Stimulated activated CD4-positive, alpha-beta T cell treated with anti-CD3 and anti-CD28 coated beads, TNF-alpha, amount 100 ng/mL, for 4 hours (primary cell): ENCODE results near the gene INPP5F.
"Not testable (repeated sequence)": the region's sequence is repeated elsewhere in the genome, so short reads cannot be mapped to it uniquely, and the experiment has no call there.

Experiments used
- DNase-seq, 3 experiments: peaks; one replicate each; pipeline ENCODE4 v3.0.0-alpha.2; 2020; ENCODE audit warnings: low read depth in 3 of 3

The INPP5F gene

GRCh38 chr10:119776536-119776935 is 50.7 kb downstream of the INPP5F start:
- no peak for DNase-seq

GRCh38 chr10:119777686-119778085 is 51.8 kb downstream of the INPP5F start:
- DNase-seq, result no peak

- no peak for DNase-seq
These were observed 53.1 kb downstream of the INPP5F start for GRCh38 chr10:119778776-119779445.

DNA sequence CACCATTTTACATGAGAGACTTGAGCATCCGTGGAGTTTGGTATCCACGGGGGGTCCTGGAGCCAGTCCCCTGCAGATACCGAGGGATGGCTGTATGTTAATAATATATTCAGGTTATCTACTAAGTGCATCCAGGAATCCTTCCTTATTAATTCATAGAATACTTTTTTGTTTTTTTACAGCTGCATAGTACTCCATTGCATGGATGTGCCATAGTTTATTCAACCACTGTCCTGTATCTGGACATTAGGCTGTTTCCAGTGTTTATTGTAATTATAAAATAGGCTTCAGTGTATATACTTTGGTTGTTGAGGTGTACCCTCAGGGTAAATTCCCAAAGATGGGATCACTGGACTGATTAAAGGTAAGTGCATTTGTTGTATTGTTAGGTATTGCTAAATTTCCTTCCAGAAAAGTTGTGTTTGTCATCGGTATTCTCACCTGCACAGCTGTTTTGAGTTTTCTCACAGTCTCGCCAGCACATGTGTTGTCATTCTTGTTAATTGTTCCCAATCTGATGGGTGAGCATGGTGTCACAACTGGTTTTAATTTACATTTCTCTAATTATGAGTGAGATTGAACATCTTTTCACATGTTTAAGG is 55.1 kb downstream of the INPP5F start:
- no peak for DNase-seq

GRCh38 chr10:119781498-119781897 is 55.6 kb downstream of the INPP5F start:
- DNase-seq, result no peak

GRCh38 chr10:119782981-119783664 is 57.3 kb downstream of the INPP5F start:
- no peak for DNase-seq

GRCh38 chr10:119783665-119784027 is 57.8 kb downstream of the INPP5F start:
- DNase-seq, result no peak

DNA sequence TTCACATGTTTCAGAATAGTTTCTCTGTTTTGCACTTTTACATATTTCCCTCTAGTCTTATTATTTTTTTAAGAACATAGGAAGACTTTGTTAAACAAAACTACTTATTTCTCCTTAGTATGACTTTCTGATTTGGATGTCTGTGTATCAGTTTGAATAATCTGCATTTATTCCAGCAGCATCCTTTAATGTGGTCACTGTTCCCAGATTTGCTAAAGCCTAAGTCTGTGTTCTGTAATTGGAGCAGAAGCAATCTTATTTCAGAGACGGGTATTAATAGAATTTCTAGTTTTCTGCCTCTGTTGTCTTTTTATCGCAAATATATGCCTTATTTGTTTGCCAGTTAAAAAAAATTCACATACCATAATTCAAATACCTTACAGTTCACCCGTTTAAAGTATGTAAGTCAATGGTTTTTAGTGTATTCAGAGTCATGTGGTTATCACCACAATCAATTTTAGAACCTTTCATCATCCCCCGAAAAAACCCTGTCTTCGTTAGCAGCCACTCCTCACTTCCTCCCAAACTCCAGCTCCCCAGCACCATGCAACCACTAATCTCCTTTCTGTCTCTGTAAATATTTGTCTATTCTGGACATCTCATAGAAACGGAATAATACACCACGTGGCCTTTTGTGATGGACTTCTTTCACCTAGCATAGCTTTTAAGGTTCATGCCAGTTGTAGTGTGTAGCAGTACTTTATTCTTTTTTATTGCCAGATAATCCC is 58.7 kb downstream of the INPP5F start:
- no peak for DNase-seq

DNA sequence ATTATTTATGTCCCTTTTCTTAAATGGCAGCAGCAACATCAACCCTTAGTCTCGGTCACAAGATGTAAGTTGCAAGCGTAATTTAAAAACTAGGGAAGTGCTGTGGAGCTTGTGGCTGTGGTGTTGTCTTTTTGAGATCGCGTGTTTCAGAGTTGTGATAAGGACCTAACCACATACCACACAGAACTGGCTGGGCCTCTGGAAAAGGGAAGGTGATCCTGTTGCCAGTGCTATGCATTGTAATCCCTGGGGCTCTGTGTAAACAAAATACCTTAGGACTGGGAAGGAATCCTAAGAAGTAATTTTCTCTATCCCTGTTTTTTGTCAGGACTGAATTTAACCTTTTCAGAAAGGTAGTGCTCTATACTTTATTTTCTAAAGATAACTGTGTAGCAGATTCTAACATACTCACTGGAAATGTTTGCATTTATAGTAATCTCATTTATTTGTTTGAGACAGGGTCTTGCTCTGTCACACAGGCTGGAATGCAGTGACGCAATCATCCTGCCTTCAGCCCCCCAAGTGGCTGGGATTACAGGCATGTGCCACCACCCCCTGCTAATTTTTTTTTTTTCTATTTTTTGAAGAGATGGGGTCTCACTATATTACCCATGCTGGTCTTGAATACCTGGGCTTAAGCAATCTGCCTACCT is 60.4 kb downstream of the INPP5F start:
- no peak for DNase-seq

- not testable (repeated sequence) for DNase-seq
These were observed 69.3 kb downstream of the INPP5F start for GRCh38 chr10:119795101-119795500.

DNA sequence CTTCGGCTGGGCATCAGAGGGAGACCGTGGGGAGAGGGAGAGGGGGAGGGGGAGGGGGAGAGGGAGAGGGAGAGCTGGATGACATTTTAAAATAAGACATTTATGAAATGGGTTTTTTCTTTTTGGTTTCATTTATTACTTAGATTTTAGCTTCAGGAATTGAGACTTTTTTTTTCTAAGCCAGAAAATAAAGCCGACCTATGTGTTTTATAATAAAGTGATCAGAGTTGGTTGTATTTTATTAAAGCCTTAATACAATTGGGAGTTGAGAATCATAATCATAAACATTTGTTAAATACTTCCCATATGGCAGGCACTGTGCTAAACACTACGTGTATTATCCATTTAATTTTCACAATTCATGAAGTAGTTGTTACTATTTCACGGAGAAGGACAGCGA is 70.2 kb downstream of the INPP5F start:
- DNase-seq, result no peak

DNA sequence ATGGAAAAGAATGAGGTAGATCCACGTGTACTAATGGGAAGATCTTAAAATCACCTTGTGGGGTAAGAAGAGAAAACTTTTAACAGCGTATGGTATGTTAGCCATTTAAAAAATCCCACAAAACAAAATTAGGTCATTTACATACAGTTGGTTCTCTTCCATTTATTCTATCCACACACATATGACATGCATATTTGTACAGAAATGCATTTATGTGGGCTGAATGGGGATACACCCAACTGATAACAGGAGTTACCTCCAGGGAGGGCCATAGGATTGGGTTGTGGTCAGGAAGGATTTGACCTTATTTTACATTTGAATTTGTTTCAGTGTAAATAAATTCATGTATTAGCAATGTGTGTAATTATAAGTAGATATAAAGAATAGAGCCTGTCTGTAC is 75.3 kb downstream of the INPP5F start:
- DNase-seq, result no peak

DNA sequence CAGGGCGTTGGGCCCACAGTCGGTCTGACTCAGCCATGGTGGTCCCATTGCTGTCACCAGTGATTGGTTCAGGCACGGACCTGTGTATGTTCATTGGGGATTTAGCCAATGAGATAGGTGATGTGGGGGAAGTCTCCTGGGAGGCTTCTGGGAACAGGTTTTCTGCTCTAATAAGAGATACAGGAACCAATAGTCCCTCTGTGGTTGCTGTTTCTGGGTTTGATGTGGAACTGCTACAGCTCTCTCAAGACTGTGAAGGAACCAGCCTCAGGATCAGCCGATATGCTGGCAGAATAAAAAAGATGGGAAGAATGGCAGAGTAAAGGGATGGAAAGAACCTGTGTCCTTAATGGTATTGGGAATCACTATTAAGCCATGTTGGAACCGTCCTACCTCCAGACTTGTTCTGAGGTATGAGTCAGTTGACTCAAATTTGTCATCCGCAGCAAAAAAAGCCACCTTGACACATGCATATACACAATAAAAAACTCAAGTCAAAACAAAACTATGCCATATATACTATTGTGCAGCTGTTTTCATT is 76.2 kb downstream of the INPP5F start:
- no peak for DNase-seq

GRCh38 chr10:119803264-119803663 is 77.4 kb downstream of the INPP5F start:
- no peak for DNase-seq

- DNase-seq, result no peak
These were observed 79.9 kb downstream of the INPP5F start for GRCh38 chr10:119805702-119806230.

DNA sequence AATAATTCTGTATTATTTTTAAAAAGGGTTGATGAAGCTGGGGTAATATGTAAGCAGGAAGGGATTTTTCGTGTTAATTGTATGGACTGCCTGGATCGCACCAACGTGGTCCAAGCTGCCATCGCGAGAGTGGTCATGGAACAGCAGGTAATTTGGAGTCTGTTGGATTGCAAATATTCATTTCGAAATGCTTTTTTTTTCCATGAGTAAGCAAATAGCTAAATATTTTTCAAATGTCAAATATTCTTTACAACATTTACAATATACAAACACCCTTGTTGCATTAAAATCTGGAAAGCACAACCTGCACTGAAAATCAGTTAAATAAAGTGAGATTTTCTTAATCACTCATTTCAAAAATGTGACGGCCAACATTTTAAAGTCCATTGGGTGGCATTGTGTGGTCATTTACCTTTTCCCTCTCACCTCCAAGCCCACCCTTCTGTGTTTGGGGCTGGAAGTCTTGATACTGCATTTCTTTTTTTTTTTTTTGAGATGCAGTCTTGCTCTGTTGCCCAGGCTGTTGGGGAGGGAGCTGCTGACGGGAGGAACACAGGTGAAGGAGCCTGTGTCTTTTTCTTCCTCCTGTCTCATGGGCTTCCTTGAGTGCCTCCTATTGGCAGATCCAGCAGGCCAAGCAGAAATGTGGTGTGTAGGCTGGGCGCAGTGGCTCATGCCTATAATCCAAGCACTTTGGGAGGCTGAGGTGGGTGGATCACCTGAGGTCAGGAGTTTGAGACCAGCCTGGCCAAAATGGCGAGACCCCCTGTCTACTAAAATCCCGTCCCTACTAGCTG is 80.7 kb downstream of the INPP5F start:
- DNase-seq, result no peak

- no peak for DNase-seq
These were observed 82.3 kb downstream of the INPP5F start for GRCh38 chr10:119807960-119808697.

- DNase-seq, result no peak
These were observed 85.3 kb downstream of the INPP5F start for GRCh38 chr10:119811122-119811521.

DNA sequence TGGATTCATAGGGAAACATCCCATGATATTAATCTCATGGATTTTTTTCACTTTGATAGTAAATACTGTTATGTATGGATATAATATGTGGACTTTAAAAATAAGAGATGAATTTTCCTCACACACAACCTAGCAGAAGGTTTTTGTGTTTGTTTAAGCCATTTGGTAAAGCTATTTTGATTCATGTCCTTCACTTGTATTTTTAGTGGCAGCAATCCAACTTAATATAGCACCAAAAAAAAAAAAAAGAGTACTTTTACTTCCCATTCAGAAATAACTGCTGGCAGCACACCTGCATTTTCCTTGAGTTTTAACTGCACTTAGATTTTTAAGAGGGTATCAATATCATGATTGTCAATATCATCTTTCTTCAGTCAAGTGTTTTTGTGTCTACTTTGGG is 86.8 kb downstream of the INPP5F start:
- no peak for DNase-seq

DNA sequence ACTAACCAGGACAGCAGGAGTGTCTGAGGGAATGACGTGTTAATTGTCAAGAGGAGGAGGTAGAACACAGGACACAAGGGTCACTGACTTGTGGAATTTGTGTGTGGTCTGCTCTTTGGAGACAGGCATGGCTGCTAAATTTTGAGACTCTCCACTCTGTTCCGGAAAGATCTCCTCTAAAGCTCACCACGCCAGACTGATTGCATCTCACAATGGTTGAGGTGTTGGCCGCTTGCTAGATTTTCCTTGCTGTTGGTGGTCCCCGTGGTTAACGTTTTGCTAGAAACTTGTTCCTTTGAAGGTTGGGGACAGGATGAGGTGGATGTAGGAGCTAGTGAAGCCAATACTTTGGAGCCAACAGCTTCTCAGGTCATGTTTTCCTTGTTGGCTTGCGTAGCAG is 89.8 kb downstream of the INPP5F start:
- no peak for DNase-seq
